ENCODE results near the gene STOML2.
A peak's percentile ranks its signal among the peaks of the same experiment; 100 is the strongest.

The STOML2 gene

DNA sequence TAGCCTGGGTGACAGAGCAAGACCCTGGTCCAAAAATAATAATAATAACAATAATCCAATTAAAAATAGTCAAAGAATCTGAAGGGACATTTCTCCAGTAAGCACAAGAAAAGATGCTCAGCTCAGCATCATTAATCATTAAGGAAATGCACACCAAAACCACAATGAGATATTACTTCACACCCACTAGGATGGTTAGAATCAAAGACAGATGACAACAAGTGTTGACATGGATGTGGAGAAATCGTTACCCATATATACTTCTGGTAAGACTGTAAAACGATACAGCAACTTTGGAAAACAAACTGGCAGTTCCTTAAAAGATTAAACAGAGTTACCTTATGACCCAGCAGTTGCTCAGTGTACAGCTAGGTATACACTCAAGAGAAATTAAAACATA lies 17.9 kb downstream of the STOML2 start:
- Histone ChIP-seq H3K4me2 (ENCODE audit: low read depth, low read length) (no peak overlapping the region), H3K27me3 (replicated peaks; ENCODE audit: insufficient read depth, low read length) (no peaks in the 10 kb centered on the region), H3F3A (ENCODE audit: insufficient read depth, low read length) (peaks cover 8% of the 10 kb centered on the region), H3K36me3 (replicated peaks; ENCODE audit: insufficient read depth, low read length) (no peaks in the 10 kb centered on the region), H3K27ac (ENCODE audit: low read length) (no peak overlapping the region), H3K4me3 (ENCODE audit: low read length) (no peak overlapping the region), H3K9me2 (replicated peaks; ENCODE audit: insufficient read depth, low read length) (no peaks in the 10 kb centered on the region), H3K9ac (ENCODE audit: low read length) (no peak overlapping the region), H2AFZ (ENCODE audit: low read length) (no peak overlapping the region), H3K4me1 (ENCODE audit: low read length) (no peaks in the 10 kb centered on the region), H3K9me3 (replicated peaks; ENCODE audit: insufficient read depth, low read length) (no peaks in the 10 kb centered on the region), H3K79me2 (ENCODE audit: low read length) (no peaks in the 10 kb centered on the region), H4K20me1 (ENCODE audit: insufficient read depth, low read length) (no peaks in the 10 kb centered on the region)
- TF ChIP-seq CTCF (IDR thresholded peaks at IDR 0.05; ENCODE audit: low read length) (no peak), EZH2 (optimal IDR thresholded peaks at IDR 0.05; ENCODE audit: low read depth, low read length) (no peak), EZH2phosphoT487 (IDR thresholded peaks at IDR 0.05; ENCODE audit: low read length) (no peak)
- DNase-seq = no peak

DNA sequence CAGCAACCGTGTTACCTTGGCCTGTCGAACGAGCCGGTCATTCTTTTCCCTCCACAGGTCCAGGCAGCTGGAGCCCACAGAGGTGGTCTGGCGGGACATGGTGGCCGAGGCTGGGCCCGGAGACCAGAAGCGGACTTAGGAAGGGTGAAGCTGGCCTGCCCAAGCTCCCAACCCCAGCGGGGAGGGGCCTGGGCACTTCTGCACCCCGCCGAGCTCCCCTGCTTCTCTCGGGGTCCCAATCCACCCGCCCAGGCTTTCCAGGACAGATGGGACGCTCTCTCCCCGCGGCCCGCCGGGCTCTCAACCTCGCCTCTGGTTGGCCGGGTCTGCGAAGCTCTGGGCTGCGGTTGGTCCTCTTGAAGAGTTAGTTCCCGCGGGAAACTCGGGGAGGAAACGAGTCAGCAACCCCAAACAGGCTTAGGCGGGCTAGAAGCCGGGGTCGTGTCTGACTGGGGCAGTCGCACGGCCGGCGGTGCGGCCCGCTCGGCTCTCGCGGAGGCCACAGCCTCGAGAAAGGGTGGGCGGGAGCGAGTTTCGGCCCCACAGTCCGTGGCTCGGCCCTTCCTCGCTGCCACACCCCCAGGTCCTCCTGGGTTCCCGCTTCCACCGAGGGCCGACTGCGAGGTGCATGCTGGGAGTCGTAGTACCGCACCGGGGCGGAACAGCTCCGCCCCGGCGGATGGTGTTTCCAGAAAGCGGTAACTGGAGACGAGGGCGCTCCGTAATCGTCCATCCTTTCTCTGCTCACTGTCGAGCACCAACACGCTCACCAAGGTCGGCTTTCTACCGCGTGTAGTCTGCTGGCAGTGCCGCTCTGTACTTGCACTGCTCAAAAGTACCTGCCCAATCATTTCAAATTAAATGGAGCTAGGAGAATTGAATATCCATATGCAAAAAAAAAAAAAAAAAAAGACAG lies 23.2 kb downstream of the STOML2 start, which contains the start of gene FANCG:
FANCG (minus strand) TSS at position 517 of the 916 bp plus-strand sequence; CDS start at position 99, 418 bp downstream.
- Histone ChIP-seq H3K9me2 (replicated peaks; ENCODE audit: insufficient read depth, low read length) (no peaks in the 10 kb centered on the region), H3K9ac (ENCODE audit: low read length) (peak within 1 kb of the TSS; percentile 82), H3K36me3 (replicated peaks; ENCODE audit: insufficient read depth, low read length) (no peaks in the 10 kb centered on the region), H3K27ac (ENCODE audit: low read length) (peak within 1 kb of the TSS; percentile 81), H2AFZ (ENCODE audit: low read length) (peak within 1 kb of the TSS; percentile 73), H3K4me2 (ENCODE audit: low read depth, low read length) (peak within 1 kb of the TSS; percentile 88), H3K9me3 (replicated peaks; ENCODE audit: insufficient read depth, low read length) (no peaks in the 10 kb centered on the region), H3K79me2 (ENCODE audit: low read length) (peaks cover 46% of the 10 kb centered on the region), H4K20me1 (ENCODE audit: insufficient read depth, low read length) (no peaks in the 10 kb centered on the region), H3K4me1 (ENCODE audit: low read length) (peaks cover 8% of the 10 kb centered on the region; the same call in 1 of the 2 replicates), H3K27me3 (replicated peaks; ENCODE audit: insufficient read depth, low read length) (no peaks in the 10 kb centered on the region), H3F3A (ENCODE audit: insufficient read depth, low read length) (peaks cover 14% of the 10 kb centered on the region), H3K4me3 (ENCODE audit: low read length) (peak within 1 kb of the TSS; percentile 83)
- no peak for TF ChIP-seq CTCF (IDR thresholded peaks at IDR 0.05; ENCODE audit: low read length)
- no peak for TF ChIP-seq EZH2phosphoT487 (IDR thresholded peaks at IDR 0.05; ENCODE audit: low read length)
- no peak for TF ChIP-seq EZH2 (optimal IDR thresholded peaks at IDR 0.05; ENCODE audit: low read depth, low read length)
- DNase-seq = peak; percentile 94

GRCh38 chr9:35079041-35079425 lies 23.9 kb downstream of the STOML2 start:
- Histone ChIP-seq H4K20me1 (ENCODE audit: insufficient read depth, low read length) (no peaks in the 10 kb centered on the region), H2AFZ (ENCODE audit: low read length) (peak overlapping the region; percentile 73), H3K4me1 (ENCODE audit: low read length) (peaks cover 8% of the 10 kb centered on the region; the same call in 1 of the 2 replicates), H3K9ac (ENCODE audit: low read length) (peak overlapping the region; percentile 82), H3F3A (ENCODE audit: insufficient read depth, low read length) (peaks cover 14% of the 10 kb centered on the region), H3K4me2 (ENCODE audit: low read depth, low read length) (peak overlapping the region; percentile 88), H3K27me3 (replicated peaks; ENCODE audit: insufficient read depth, low read length) (no peaks in the 10 kb centered on the region), H3K79me2 (ENCODE audit: low read length) (peaks cover 47% of the 10 kb centered on the region), H3K4me3 (ENCODE audit: low read length) (peak overlapping the region; percentile 83), H3K36me3 (replicated peaks; ENCODE audit: insufficient read depth, low read length) (no peaks in the 10 kb centered on the region), H3K9me2 (replicated peaks; ENCODE audit: insufficient read depth, low read length) (no peaks in the 10 kb centered on the region), H3K27ac (ENCODE audit: low read length) (peak overlapping the region; percentile 81), H3K9me3 (replicated peaks; ENCODE audit: insufficient read depth, low read length) (no peaks in the 10 kb centered on the region)
- TF ChIP-seq EZH2 (optimal IDR thresholded peaks at IDR 0.05; ENCODE audit: low read depth, low read length) (no peak), EZH2phosphoT487 (IDR thresholded peaks at IDR 0.05; ENCODE audit: low read length) (no peak), CTCF (IDR thresholded peaks at IDR 0.05; ENCODE audit: low read length) (no peak)
- DNase-seq = peak; percentile 14
